Body of pancreas (tissue), 4 donors: ENCODE measurements around the gene LMBRD2.

Experiments
- CTCF ChIP-seq, 7 experiments: fragments of 450-650 bp in 4 of 7; fragments of 200-600 bp in 3 of 7; sonication (generic) in 3 of 7; IDR thresholded peaks; one replicate each; pipeline ENCODE4 v1.5.1; 2016 to 2019; ENCODE audit warnings: antibody characterized with exemption in 7 of 7
- POLR2A ChIP-seq, 3 donors: fragments of 450-650 bp; IDR thresholded peaks; one replicate each; pipeline ENCODE4 v1.6.1; 2016; ENCODE audit warnings: antibody characterized with exemption in 3 of 3, mild to moderate bottlenecking in 2 of 3

- TF ChIP-seq CTCF (IDR thresholded peaks at IDR 0.05) (no peak), POLR2A (IDR thresholded peaks at IDR 0.05) (no peak)
Observed at GRCh38 chr5:36173426-36173825, 21.7 kb upstream of the LMBRD2 start.
